Islet precursor cell (in vitro differentiated cells): ENCODE data around the gene ZCCHC14.

Experiments
- DNase-seq: peaks from one replicate; pipeline ENCODE4 v3.0.0-alpha.2; 2018

Gene ZCCHC14

GRCh38 chr16:87423429-87423828 is 69.4 kb downstream of the ZCCHC14 start:
- no peak for DNase-seq

GRCh38 chr16:87422106-87422505 is 70.7 kb downstream of the ZCCHC14 start:
- no peak for DNase-seq

DNA sequence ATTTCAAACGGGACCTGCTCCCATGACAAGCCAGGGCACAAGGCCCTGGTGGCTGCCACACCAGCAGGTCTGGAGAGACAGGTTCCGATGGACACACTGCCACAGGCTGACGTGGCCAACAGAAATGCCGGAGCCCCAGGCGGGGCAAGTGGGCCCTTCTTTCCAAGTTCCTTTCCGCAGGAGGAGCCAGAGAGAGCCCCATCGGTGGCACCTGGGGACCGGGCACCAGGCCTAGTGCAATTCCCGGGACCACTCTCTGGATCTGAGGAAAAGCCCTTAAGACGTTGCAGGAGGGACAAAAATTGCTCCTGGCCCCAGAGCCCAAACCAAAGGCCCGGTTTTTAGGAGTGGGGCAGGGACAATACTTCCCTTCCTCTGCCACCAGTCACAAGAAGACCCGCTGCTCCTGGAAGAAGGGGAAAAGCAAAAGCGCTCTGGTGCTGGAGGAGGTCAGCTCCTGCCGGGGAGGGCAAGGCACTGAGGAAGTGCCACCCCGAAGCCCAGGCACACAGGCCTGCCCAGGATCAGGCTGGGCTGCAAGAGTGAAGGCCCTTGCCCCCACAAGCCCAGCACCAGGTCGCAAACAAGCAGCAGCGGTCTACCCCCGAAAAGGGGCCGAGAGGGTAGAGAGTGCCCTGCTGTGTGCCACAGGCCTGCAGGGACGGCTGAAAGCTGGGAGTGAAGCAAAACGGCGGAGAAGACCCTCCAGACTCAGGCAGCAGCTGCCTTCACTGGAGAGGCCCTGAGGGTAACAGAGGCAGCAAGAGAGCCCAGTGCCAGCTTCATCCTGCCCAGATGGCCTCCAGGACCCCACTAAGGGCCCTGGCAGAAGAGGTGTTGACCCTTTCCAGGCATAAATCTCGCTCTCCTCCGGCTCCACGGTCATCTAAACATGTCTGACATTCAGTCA is 71.6 kb downstream of the ZCCHC14 start:
- DNase-seq, result no peak

DNA sequence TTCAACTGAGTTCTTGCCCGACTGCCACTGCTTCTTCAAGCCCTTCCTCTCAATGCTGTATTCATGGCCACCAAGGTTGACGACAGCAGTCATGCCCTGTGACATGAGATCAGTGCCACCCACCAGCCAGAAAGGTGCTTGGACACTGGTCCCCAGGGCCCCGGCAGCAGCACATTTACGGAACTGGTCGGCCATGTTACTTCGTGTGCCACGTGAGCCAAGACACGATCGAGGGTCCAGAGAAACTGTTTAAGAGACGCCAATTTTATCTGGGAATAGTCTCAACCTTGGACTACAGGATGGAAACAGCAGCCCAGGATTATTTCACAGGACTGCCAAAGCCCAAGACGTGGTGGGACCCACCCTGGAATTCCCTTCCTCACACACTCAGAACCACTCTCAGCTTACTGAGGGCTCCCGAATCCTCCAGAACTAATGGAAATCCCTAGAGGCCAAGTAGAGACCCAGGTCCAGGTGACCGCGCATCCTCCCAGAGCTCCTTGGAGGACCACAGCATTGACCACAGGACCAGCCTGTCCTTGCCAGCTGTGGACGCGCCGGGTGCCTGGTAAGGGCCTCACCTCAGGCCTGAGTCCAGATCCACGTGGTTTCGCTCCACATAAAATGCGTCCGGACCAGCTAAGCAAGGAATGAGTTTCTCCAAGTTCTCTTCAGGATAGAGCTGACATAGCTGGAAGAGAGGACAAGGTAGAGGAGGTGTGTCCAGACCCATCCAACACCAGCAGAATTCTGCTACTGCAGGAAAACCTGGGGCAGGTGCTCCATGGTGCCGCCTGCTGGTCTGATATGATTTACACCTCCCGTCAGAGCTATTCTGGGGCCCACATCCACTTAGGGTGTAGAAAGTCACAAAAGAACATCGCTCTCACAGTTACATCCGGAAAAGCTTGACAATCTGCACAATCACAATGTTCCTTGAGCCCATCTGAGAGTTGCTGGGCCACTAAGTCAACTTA is 72.5 kb downstream of the ZCCHC14 start:
- no peak for DNase-seq

GRCh38 chr16:87418644-87419043 is 74.2 kb downstream of the ZCCHC14 start:
- no peak for DNase-seq

DNA sequence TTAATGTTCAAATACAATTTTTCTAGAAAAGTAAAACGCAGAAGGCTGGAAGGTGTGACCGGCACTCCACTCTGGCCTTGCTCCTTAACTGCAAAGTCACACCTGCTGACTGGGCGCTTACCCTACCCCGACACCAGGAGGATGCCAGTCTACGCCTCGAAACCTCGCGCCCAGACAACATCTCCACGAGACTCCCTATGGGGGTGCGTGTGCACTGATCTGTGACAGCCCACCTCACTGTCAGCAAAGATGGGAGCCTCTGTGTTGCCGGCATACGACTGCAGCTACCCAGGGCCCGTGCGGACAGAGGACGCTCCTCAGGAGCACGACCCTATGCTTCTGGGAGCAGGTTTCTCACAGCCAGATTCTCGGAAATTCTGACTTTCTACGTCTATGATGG is 74.6 kb downstream of the ZCCHC14 start:
- DNase-seq, result no peak

DNA sequence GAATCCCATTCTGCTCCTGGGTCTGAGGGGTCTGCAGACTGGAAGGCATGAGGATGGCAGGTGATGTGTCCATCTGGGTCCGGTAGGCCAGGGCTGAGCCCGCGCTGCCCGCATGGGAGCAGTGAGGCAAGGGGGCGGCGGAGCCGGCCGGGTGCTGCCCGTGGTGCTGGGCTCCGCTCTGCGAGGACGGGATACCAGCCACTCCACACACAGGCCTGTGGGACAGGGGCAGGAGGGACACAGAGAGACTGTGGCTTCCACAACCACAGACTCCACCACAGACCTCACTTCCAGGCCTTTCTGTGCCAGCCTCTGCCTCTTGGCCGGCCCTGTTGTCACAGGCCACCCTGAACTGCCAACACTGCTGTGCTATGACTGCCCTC is 75.3 kb downstream of the ZCCHC14 start:
- no peak for DNase-seq

DNA sequence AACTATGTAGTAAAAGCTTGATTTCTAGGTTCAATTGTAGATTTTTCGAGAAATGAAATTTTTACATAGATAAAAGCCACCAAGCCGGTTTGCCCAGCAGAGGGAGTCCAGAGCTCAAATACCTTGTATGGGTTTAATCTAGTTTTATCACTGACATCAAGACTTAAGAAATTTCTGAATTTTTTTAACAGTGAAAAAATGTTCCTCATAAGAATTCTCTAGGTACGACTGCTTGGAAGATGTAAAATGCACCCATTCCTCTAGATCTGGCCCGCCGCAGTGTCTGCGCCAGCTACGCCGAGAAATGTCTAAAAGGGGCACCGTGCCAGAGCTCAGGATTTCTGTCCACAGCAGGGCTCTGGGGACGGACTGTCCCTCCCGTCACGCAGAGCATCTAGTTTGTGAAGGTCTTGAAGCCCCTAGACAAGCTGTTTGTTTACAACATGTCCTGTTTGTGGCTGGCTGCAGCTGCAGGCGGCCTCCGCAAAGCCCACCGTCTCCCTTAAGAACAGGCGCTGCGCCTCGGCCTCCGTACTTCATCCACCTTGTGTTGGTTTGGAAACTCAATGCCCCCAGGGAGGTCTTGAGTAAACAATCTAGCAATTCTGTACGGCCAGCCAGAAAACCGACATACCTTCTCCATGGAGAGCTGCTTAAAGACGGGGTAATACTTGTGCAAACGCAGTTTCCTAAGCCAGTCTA is 75.8 kb downstream of the ZCCHC14 start:
- DNase-seq, result no peak

- DNase-seq, result no peak
Observed at GRCh38 chr16:87415441-87415840, 77.4 kb downstream of the ZCCHC14 start.

DNA sequence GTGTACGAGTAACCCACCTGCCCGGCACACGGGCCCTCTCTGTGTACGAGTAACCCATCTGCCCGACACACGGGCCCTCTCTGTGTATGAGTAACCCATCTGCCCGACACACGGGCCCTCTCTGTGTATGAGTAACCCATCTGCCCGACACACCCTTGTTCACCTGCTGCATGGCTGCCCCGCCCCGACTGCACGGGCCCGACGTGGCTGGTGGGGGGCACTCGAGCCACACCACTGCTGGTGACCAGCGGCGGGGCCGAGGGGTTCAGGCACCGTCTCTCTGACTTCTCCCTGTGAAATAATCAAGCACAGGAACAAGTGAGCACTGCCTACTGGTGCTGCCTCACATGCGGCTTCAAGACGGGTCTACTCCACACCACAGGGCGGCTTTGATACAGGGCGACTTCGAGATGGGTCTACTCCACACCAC is 78.6 kb downstream of the ZCCHC14 start:
- DNase-seq, result no peak

GRCh38 chr16:87412996-87413421 is 79.8 kb downstream of the ZCCHC14 start:
- DNase-seq, result no peak

GRCh38 chr16:87412371-87412995 is 80.3 kb downstream of the ZCCHC14 start:
- DNase-seq, result no peak

- no peak for DNase-seq
Observed at GRCh38 chr16:87411375-87412271, 81.2 kb downstream of the ZCCHC14 start.

DNA sequence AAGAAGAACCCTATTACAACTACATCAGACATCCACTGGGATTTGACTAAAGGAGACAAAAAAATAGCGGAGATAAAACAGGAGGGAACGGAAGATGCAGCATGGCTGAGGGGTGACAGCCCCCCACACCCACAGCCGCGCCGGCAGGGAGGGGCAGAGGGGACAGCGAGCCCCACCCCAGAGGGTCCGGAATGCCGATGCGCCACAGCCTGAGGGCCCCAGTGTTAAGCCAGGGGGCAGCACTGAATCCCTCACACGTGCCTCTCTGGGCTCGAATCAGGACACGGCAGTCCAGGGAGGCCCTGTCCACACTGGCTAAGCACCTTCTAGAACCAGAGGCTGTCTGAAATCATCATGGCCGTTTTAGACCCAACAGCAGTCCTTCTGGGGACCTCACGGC is 81.9 kb downstream of the ZCCHC14 start:
- no peak for DNase-seq

DNA sequence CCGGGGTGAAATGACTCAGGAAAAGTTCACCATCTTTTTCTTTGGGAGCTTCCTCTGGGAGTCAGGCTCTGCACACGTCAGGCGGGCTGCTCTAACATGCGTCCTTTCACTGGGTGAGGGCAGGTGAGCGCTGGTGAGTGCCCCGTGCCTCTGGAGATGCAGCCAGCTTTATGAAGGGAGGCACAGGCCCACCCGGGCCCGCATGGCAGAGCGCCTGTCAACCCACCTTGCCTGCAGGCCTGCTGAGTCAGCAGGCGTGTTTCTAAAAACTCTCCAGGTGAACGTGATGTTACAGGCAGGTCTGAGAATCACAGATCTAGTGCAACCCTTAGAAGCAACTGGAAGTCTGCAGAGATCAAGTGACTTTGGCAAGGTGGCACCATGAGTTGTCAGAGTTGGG is 82.3 kb downstream of the ZCCHC14 start:
- no peak for DNase-seq

GRCh38 chr16:87409781-87410180 is 83.0 kb downstream of the ZCCHC14 start:
- no peak for DNase-seq

GRCh38 chr16:87409153-87409552 is 83.7 kb downstream of the ZCCHC14 start:
- DNase-seq, result no peak

DNA sequence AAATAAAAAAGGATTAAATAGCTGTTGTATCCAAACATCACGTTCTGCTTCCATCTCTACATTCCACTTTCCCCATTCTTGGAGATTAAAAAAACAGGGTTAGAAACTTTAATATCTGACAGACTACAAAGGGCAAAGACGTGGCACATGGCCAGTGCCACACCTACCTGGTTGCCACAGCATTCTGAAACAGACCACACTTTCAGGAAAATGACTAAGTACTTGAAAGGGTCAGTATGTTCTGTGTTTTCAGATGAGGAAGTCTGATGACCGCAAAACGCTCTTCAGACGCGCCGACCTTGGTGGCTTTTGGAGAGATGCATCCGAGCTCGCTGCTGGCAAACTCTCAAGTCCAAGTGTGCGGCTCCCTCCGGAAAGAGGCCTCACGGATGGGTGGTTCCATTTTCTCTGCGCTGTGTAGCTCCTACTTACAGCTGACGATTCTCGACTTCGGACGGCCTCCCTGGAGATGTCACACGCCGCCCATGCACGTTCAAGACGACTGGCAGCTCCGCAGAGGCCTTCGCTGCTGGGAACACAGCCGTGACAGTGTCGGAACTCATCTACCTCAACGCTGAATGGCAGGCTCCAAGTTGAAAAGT is 85.2 kb downstream of the ZCCHC14 start:
- no peak for DNase-seq

DNA sequence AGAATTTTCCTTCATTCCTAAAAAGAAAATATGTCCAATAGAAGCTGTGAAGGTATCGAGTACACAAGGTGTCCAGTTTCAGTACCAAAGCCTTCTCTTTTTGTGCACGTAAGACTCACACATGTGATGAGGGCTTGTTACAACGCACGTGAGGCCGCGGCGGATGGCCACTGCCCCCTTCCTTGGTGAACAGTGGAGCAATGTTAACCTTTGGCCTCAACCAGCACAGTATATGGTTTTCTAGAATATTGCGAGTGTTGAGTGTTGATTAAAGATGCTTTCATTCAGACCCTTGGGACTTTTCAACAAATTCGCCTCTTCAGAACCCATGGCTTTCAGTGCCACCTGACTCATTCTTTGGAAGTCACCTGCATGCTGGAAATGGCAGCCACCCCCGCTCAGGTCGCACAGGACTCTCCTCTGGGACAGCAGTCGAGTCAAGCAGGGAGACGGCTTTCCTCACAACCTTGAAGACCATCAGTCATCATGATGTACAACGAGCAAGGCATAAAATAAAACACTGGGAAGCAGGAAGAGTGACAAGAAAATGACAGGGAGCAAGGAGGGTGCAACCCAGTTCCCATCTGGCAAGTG is 86.2 kb downstream of the ZCCHC14 start:
- DNase-seq, result no peak
